GM12865 (cell line): ENCODE measurements around the gene SLC9C1.
A peak's percentile ranks its signal among the peaks of the same experiment; 100 is the strongest.

Source experiments
- DNase-seq: peaks from one replicate; pipeline ENCODE4 v3.0.0; 2010; ENCODE audit warnings: low read depth
- H3K4me3 ChIP-seq: 2 replicates; pipeline ENCODE4 v1.5.1; 2011; ENCODE audit warnings: mild to moderate bottlenecking, low read depth, low read length, control low read depth
- CTCF ChIP-seq: IDR thresholded peaks from 2 replicates; pipeline ENCODE4 v1.5.1; 2011; ENCODE audit warnings: low read length, control low read depth, low read depth, inconsistent platforms; ENCODE audit not compliant: insufficient read depth; ENCODE audit errors: missing control alignments

The SLC9C1 gene

GRCh38 chr3:112306825-112307224, 12.8 kb upstream of the SLC9C1 start:
- no peak overlapping the region for H3K4me3 ChIP-seq
- DNase-seq: no peak
- TF ChIP-seq CTCF: no peak

GRCh38 chr3:112304611-112305010, 10.6 kb upstream of the SLC9C1 start:
- TF ChIP-seq CTCF: peak; percentile 27
- no peak for DNase-seq
- H3K4me3 ChIP-seq: no peak overlapping the region

GRCh38 chr3:112303764-112304325, 9.8 kb upstream of the SLC9C1 start:
- peak overlapping the region; percentile 69 for H3K4me3 ChIP-seq
- TF ChIP-seq CTCF: no peak
- peak; percentile 50 for DNase-seq

- peak overlapping the region; percentile 69 for H3K4me3 ChIP-seq
- TF ChIP-seq CTCF: no peak
These were observed 9.1 kb upstream of the SLC9C1 start for GRCh38 chr3:112302881-112303763.

GRCh38 chr3:112302150-112302830, 8.3 kb upstream of the SLC9C1 start:
- H3K4me3 ChIP-seq: no peak overlapping the region
- no peak for TF ChIP-seq CTCF
- DNase-seq: no peak

More at GRCh38 chr3:112302881-112303763, 9.1 kb upstream of the SLC9C1 start:
- peak; percentile 27 for DNase-seq

GRCh38 chr3:112298781-112299180, 4.8 kb upstream of the SLC9C1 start:
- no peak overlapping the region for H3K4me3 ChIP-seq
- TF ChIP-seq CTCF: no peak
- DNase-seq: no peak
